HEK293 (cell line): ENCODE data around the gene MBOAT2.

Experiments used
- CTCF ChIA-PET: fragments of 350-600 bp; formaldehyde crosslinking; extraction: SDS; loops from one replicate; lab custom pipeline; 2021; ENCODE audit warnings: antibody characterized with exemption; lab: Yijun Ruan, JAX
- POLR2A ChIA-PET: fragments of 300-600 bp; formaldehyde crosslinking; extraction: SDS; loops from one replicate; lab custom pipeline; 2020; ENCODE audit warnings: antibody characterized with exemption, inconsistent platforms; lab: Yijun Ruan, JAX
- H3K27ac ChIP-seq: fragments of 200-500 bp; sonication (Bioruptor generic); 2 replicates; pipeline ENCODE4 v1.5.1; 2014; ENCODE audit warnings: low read depth, low read length, control low read depth, inconsistent platforms; ENCODE audit errors: extremely low read depth
- H3K36me3 ChIP-seq, 2 experiments: fragments of 200-500 bp in 1 of 2; sonication (Bioruptor generic) in 1 of 2; 1 replicate in 1 of 2; 2 replicates in 1 of 2; pipeline ENCODE4 v1.5.1; 2014 to 2017; ENCODE audit warnings: inconsistent platforms in 2 of 2, low read length in 2 of 2; ENCODE audit not compliant: control insufficient read depth in 2 of 2, insufficient read depth in 1 of 2
- H3K4me1 ChIP-seq: fragments of 200-500 bp; sonication (Bioruptor generic); 2 replicates; pipeline ENCODE4 v1.5.1; 2014; ENCODE audit warnings: mild to moderate bottlenecking, low read length, inconsistent platforms; ENCODE audit not compliant: control insufficient read depth, insufficient read depth
- H3K4me3 ChIP-seq: 2 replicates; pipeline ENCODE4 v1.5.1; 2011; ENCODE audit warnings: low read depth, mild to moderate bottlenecking, control low read depth, low read length, moderate library complexity
- H3K9me3 ChIP-seq: fragments of 200-500 bp; sonication (Bioruptor generic); 2 replicates; pipeline ENCODE4 v1.5.1; 2014; ENCODE audit warnings: low read depth, low read length, inconsistent platforms; ENCODE audit not compliant: control insufficient read depth, insufficient read depth
- BCL11A ChIP-seq: fragments of 450-650 bp; formaldehyde crosslinking; IDR thresholded peaks from 2 replicates; pipeline ENCODE4 v1.5.1; 2016; ENCODE audit warnings: low read depth, missing biosample characterization, missing genetic modification characterization
- KLF10 ChIP-seq: fragments of 450-650 bp; IDR thresholded peaks from 2 replicates; pipeline ENCODE4 v1.5.1; 2018; ENCODE audit warnings: missing biosample characterization, mild to moderate bottlenecking, missing genetic modification characterization
- KLF8 ChIP-seq: fragments of 450-650 bp; formaldehyde crosslinking; IDR thresholded peaks from 2 replicates; pipeline ENCODE4 v1.5.1; 2016; ENCODE audit warnings: missing biosample characterization, missing genetic modification characterization
- OVOL3 ChIP-seq: fragments of 450-650 bp; formaldehyde crosslinking; IDR thresholded peaks from 2 replicates; pipeline ENCODE4 v1.5.1; 2016; ENCODE audit warnings: missing biosample characterization, missing genetic modification characterization
- REST ChIP-seq: fragments of 450-650 bp; formaldehyde crosslinking; IDR thresholded peaks from 2 replicates; pipeline ENCODE4 v1.5.1; 2016; ENCODE audit warnings: missing biosample characterization, missing genetic modification characterization
- SCRT2 ChIP-seq: fragments of 450-650 bp; formaldehyde crosslinking; IDR thresholded peaks from 2 replicates; pipeline ENCODE4 v1.5.1; 2016; ENCODE audit warnings: missing biosample characterization, missing genetic modification characterization
- ZFP37 ChIP-seq: fragments of 450-650 bp; formaldehyde crosslinking; IDR thresholded peaks from 2 replicates; pipeline ENCODE4 v1.5.1; 2016; ENCODE audit warnings: missing biosample characterization, missing genetic modification characterization
- ZFP41 ChIP-seq: fragments of 450-650 bp; formaldehyde crosslinking; IDR thresholded peaks from 2 replicates; pipeline ENCODE4 v1.5.1; 2016; ENCODE audit warnings: missing biosample characterization, missing genetic modification characterization, borderline replicate concordance
- ZFP69B ChIP-seq: fragments of 450-650 bp; formaldehyde crosslinking; IDR thresholded peaks from 2 replicates; pipeline ENCODE4 v1.5.1; 2016; ENCODE audit warnings: missing biosample characterization, missing genetic modification characterization
- ZNF169 ChIP-seq: fragments of 450-650 bp; formaldehyde crosslinking; IDR thresholded peaks from 2 replicates; pipeline ENCODE4 v1.5.1; 2016; ENCODE audit warnings: missing biosample characterization, missing genetic modification characterization
- ZNF175 ChIP-seq: fragments of 450-650 bp; formaldehyde crosslinking; IDR thresholded peaks from 2 replicates; pipeline ENCODE4 v1.5.1; 2016; ENCODE audit warnings: missing biosample characterization, missing genetic modification characterization
- ZNF211 ChIP-seq: fragments of 450-650 bp; formaldehyde crosslinking; IDR thresholded peaks from 2 replicates; pipeline ENCODE4 v1.5.1; 2016; ENCODE audit warnings: low read depth, missing biosample characterization, missing genetic modification characterization
- ZNF26 ChIP-seq: fragments of 450-650 bp; formaldehyde crosslinking; IDR thresholded peaks from 2 replicates; pipeline ENCODE4 v1.5.1; 2016; ENCODE audit warnings: missing biosample characterization, missing genetic modification characterization
- ZNF354C ChIP-seq: fragments of 450-650 bp; formaldehyde crosslinking; IDR thresholded peaks from 2 replicates; pipeline ENCODE4 v1.5.1; 2016; ENCODE audit warnings: missing biosample characterization, missing genetic modification characterization, low read depth, borderline replicate concordance
- ZNF37A ChIP-seq: fragments of 450-650 bp; IDR thresholded peaks from 2 replicates; pipeline ENCODE4 v1.5.1; 2018; ENCODE audit warnings: missing biosample characterization, missing genetic modification characterization
- ZNF433 ChIP-seq: fragments of 450-650 bp; formaldehyde crosslinking; IDR thresholded peaks from 2 replicates; pipeline ENCODE4 v1.5.1; 2016; ENCODE audit warnings: missing biosample characterization, missing genetic modification characterization, low read depth
- ZNF514 ChIP-seq: fragments of 450-650 bp; formaldehyde crosslinking; IDR thresholded peaks from 2 replicates; pipeline ENCODE4 v1.5.1; 2016; ENCODE audit warnings: missing biosample characterization, missing genetic modification characterization
- ZNF521 ChIP-seq: fragments of 450-650 bp; formaldehyde crosslinking; IDR thresholded peaks from 2 replicates; pipeline ENCODE4 v1.5.1; 2017; ENCODE audit warnings: missing biosample characterization, mild to moderate bottlenecking, missing genetic modification characterization
- ZNF768 ChIP-seq: fragments of 450-650 bp; formaldehyde crosslinking; IDR thresholded peaks from 2 replicates; pipeline ENCODE4 v1.5.1; 2018; ENCODE audit warnings: missing biosample characterization, mild to moderate bottlenecking, missing genetic modification characterization
- ZNF843 ChIP-seq: fragments of 450-650 bp; formaldehyde crosslinking; IDR thresholded peaks from 2 replicates; pipeline ENCODE4 v1.5.1; 2016; ENCODE audit warnings: missing biosample characterization, missing genetic modification characterization
- TF ChIP-seq, protein P1 (sequence below): fragments of 450-650 bp; formaldehyde crosslinking; IDR thresholded peaks from 2 replicates; pipeline ENCODE4 v1.5.1; 2016; ENCODE audit warnings: missing biosample characterization, missing genetic modification characterization
- TF ChIP-seq, protein P2 (sequence below): fragments of 450-650 bp; formaldehyde crosslinking; IDR thresholded peaks from 2 replicates; pipeline ENCODE4 v1.5.1; 2017; ENCODE audit warnings: missing biosample characterization, missing genetic modification characterization
- TF ChIP-seq, protein P3 (sequence below): fragments of 450-650 bp; formaldehyde crosslinking; IDR thresholded peaks from 2 replicates; pipeline ENCODE4 v1.5.1; 2016; ENCODE audit warnings: missing biosample characterization, missing genetic modification characterization

Gene MBOAT2

GRCh38 chr2:8997631-8998030 is 5.9 kb downstream of the MBOAT2 start:
- TF ChIP-seq, protein P1, sequence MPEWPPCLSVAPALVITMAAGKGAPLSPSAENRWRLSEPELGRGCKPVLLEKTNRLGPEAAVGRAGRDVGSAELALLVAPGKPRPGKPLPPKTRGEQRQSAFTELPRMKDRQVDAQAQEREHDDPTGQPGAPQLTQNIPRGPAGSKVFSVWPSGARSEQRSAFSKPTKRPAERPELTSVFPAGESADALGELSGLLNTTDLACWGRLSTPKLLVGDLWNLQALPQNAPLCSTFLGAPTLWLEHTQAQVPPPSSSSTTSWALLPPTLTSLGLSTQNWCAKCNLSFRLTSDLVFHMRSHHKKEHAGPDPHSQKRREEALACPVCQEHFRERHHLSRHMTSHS (tag by site-specific recombination): no peak
- no peak for TF ChIP-seq ZNF175
- no peak for TF ChIP-seq ZNF37A
- no peak for TF ChIP-seq ZFP37
- Histone ChIP-seq H3K4me3 (no peak overlapping the region), H3K36me3 (no peaks in the 10 kb centered on the region), H3K9me3 (no peaks in the 10 kb centered on the region), H3K27ac (no peak overlapping the region), H3K4me1 (peaks cover 21% of the 10 kb centered on the region)
- ChIA-PET CTCF (interaction anchor here (0.6 to 1.0 kb wide), 3 partner anchors 88 to 470 kb away, joined by 3 read pairs; no protein-coding TSS in a partner anchor), POLR2A (no interaction called here)

DNA sequence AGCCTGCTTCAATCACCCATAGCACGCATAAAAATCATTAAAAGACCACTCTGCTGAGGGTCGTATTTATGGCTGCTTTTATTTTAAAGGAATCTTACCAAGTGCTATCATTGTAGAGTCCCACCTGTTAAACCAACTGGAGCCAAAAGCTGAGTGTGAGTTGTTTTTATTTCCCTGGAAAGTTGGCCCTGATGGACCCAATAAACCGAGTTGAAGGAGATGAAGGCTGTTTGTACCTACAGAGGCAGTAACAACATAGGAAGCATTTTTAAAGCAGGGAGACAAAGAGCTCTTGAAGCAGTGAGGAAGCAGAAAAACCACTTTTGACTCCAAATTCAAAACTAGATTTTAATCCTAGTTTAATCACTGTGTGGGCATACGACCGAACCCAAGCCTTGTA is 6.4 kb downstream of the MBOAT2 start:
- Histone ChIP-seq H3K27ac (no peak overlapping the region), H3K36me3 (no peaks in the 10 kb centered on the region), H3K4me1 (peaks cover 21% of the 10 kb centered on the region), H3K9me3 (no peaks in the 10 kb centered on the region), H3K4me3 (no peak overlapping the region)
- POLR2A ChIA-PET: no interaction called here
- CTCF ChIA-PET: interaction anchor here (0.6 to 0.7 kb wide), 2 partner anchors 87 to 470 kb away, joined by 3 read pairs; no protein-coding TSS in a partner anchor
- no peak for TF ChIP-seq KLF8
- TF ChIP-seq KLF10: no peak
- no peak for TF ChIP-seq ZFP41 (tag by site-specific recombination)
- no peak for TF ChIP-seq ZNF26 (tag by site-specific recombination)
- no peak for TF ChIP-seq SCRT2 (tag by site-specific recombination)
- no peak for TF ChIP-seq OVOL3 (tag by site-specific recombination)
- no peak for TF ChIP-seq ZNF514
- TF ChIP-seq ZNF175: no peak
- TF ChIP-seq ZNF169: no peak
- TF ChIP-seq ZNF433: no peak
- TF ChIP-seq ZFP69B (tag by site-specific recombination): no peak
- no peak for TF ChIP-seq ZNF211 (tag by site-specific recombination)
- TF ChIP-seq ZNF843 (tag by site-specific recombination): no peak

DNA sequence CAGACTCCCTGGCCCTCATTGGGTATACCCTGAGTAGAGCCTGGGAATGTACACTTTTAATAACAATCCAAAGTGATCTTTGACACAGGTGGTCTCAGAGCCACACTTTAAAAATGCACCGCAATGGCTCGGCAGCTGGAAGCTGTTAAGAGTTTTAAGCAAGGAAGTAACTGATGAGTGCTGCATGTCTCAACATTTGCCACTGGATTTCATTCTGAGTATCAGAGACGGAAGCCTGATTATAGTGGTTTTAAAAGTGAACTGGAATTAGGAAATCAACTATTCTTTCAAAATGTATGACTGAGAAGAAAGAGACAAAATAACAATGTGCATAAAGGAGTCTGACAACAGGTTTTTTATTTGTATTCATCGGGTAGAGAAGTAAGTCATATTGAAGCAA is 7.5 kb downstream of the MBOAT2 start:
- ChIA-PET CTCF (no interaction called here), POLR2A (no interaction called here)
- Histone ChIP-seq H3K27ac (no peak overlapping the region), H3K4me3 (no peak overlapping the region), H3K9me3 (no peaks in the 10 kb centered on the region), H3K4me1 (peaks cover 13% of the 10 kb centered on the region), H3K36me3 (no peaks in the 10 kb centered on the region)
- TF ChIP-seq BCL11A (tag by site-specific recombination) (no peak), ZNF768 (tag by site-specific recombination) (no peak), ZNF521 (no peak), ZNF354C (tag by site-specific recombination) (no peak), REST (no peak)
- TF ChIP-seq, protein P2, sequence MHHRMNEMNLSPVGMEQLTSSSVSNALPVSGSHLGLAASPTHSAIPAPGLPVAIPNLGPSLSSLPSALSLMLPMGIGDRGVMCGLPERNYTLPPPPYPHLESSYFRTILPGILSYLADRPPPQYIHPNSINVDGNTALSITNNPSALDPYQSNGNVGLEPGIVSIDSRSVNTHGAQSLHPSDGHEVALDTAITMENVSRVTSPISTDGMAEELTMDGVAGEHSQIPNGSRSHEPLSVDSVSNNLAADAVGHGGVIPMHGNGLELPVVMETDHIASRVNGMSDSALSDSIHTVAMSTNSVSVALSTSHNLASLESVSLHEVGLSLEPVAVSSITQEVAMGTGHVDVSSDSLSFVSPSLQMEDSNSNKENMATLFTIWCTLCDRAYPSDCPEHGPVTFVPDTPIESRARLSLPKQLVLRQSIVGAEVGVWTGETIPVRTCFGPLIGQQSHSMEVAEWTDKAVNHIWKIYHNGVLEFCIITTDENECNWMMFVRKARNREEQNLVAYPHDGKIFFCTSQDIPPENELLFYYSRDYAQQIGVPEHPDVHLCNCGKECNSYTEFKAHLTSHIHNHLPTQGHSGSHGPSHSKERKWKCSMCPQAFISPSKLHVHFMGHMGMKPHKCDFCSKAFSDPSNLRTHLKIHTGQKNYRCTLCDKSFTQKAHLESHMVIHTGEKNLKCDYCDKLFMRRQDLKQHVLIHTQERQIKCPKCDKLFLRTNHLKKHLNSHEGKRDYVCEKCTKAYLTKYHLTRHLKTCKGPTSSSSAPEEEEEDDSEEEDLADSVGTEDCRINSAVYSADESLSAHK (tag by site-specific recombination): no peak
- TF ChIP-seq, protein P3, sequence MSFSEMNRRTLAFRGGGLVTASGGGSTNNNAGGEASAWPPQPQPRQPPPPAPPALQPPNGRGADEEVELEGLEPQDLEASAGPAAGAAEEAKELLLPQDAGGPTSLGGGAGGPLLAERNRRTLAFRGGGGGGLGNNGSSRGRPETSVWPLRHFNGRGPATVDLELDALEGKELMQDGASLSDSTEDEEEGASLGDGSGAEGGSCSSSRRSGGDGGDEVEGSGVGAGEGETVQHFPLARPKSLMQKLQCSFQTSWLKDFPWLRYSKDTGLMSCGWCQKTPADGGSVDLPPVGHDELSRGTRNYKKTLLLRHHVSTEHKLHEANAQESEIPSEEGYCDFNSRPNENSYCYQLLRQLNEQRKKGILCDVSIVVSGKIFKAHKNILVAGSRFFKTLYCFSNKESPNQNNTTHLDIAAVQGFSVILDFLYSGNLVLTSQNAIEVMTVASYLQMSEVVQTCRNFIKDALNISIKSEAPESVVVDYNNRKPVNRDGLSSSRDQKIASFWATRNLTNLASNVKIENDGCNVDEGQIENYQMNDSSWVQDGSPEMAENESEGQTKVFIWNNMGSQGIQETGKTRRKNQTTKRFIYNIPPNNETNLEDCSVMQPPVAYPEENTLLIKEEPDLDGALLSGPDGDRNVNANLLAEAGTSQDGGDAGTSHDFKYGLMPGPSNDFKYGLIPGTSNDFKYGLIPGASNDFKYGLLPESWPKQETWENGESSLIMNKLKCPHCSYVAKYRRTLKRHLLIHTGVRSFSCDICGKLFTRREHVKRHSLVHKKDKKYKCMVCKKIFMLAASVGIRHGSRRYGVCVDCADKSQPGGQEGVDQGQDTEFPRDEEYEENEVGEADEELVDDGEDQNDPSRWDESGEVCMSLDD (tag by site-specific recombination): no peak
